GM04504 (cell line): ENCODE measurements around the gene ARSA.

ENCODE experiments used
- DNase-seq: peaks from one replicate; pipeline ENCODE4 v3.0.0-alpha.2; 2012; ENCODE audit warnings: low read depth

Gene ARSA

GRCh38 chr22:50604256-50605001 is 23.5 kb downstream of the ARSA start:
- DNase-seq, result no peak

- no peak for DNase-seq
These were observed 24.3 kb downstream of the ARSA start for GRCh38 chr22:50603511-50604255.

- DNase-seq, result no peak
These were observed 25.6 kb downstream of the ARSA start for GRCh38 chr22:50602338-50602700.

GRCh38 chr22:50601669-50602337 is 26.1 kb downstream of the ARSA start:
- no peak for DNase-seq

- no peak for DNase-seq
These were observed 26.8 kb downstream of the ARSA start for GRCh38 chr22:50600967-50601668.

GRCh38 chr22:50600538-50600937 is 27.4 kb downstream of the ARSA start, which contains the start of gene MAPK8IP2:
TSS of gene MAPK8IP2 (plus strand) at chr22:50600793. CDS start at chr22:50600819, 26 bp downstream.
- no peak for DNase-seq

- DNase-seq, result no peak
These were observed 28.0 kb downstream of the ARSA start for GRCh38 chr22:50599816-50600455.

- no peak for DNase-seq
These were observed 30.9 kb downstream of the ARSA start for GRCh38 chr22:50597097-50597496.

GRCh38 chr22:50595189-50595588 is 32.8 kb downstream of the ARSA start:
- DNase-seq, result no peak

GRCh38 chr22:50587407-50587806 is 40.5 kb downstream of the ARSA start:
- no peak for DNase-seq

- DNase-seq, result no peak
These were observed 41.5 kb downstream of the ARSA start for GRCh38 chr22:50586416-50586815.

- DNase-seq, result no peak
These were observed 42.2 kb downstream of the ARSA start for GRCh38 chr22:50585781-50586180.

- no peak for DNase-seq
These were observed 42.7 kb downstream of the ARSA start for GRCh38 chr22:50585238-50585637.

- no peak for DNase-seq
These were observed 43.6 kb downstream of the ARSA start for GRCh38 chr22:50584106-50585096.

GRCh38 chr22:50583294-50583861 is 44.6 kb downstream of the ARSA start:
- no peak for DNase-seq

- peak; percentile 96 for DNase-seq
These were observed 45.3 kb downstream of the ARSA start, which contains the start of gene CHKB for GRCh38 chr22:50582493-50583293. TSS of gene CHKB (minus strand) at chr22:50582849. CDS start at chr22:50582781, 68 bp downstream.

- no peak for DNase-seq
These were observed 45.9 kb downstream of the ARSA start for GRCh38 chr22:50581950-50582492.

- no peak for DNase-seq
These were observed 46.7 kb downstream of the ARSA start for GRCh38 chr22:50581031-50581949.
